22Rv1 (cell line): Measurements from ENCODE around the gene MTPN.

Experiments
- H3K27ac ChIP-seq: fragments of 450-650 bp; 2 replicates; pipeline ENCODE4 v1.5.1; 2017
- ZFX ChIP-seq: fragments of 450-650 bp; IDR thresholded peaks from 2 replicates; pipeline ENCODE4 v1.6.1; 2017; ENCODE audit warnings: antibody characterized with exemption, borderline replicate concordance
- TF ChIP-seq, protein P1 (sequence below): fragments of 450-650 bp; IDR thresholded peaks from 2 replicates; pipeline ENCODE4 v1.5.1; 2017; ENCODE audit warnings: mild to moderate bottlenecking

Gene MTPN

DNA sequence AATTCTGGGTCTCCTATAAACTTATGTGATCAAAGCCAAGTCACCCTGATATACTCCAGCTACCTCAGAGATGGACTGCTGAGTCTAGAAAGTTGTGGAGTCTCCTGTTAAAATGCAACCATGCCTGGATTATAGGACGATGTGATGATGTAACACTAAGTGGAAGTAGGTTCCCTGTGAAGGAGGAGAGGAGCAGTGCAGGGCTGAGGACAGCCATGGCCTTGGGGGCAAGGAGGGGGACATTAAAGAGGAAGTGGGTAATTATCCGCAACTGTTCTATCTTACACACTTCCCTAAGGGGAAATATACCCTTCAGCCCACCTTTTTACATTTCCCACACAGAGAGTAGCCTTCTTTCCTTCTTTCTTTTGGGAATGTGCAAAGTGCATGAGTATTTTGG lies 63.8 kb downstream of the MTPN start:
- no peak overlapping the region for H3K27ac ChIP-seq
- no peak for TF ChIP-seq ZFX
- TF ChIP-seq, protein P1, sequence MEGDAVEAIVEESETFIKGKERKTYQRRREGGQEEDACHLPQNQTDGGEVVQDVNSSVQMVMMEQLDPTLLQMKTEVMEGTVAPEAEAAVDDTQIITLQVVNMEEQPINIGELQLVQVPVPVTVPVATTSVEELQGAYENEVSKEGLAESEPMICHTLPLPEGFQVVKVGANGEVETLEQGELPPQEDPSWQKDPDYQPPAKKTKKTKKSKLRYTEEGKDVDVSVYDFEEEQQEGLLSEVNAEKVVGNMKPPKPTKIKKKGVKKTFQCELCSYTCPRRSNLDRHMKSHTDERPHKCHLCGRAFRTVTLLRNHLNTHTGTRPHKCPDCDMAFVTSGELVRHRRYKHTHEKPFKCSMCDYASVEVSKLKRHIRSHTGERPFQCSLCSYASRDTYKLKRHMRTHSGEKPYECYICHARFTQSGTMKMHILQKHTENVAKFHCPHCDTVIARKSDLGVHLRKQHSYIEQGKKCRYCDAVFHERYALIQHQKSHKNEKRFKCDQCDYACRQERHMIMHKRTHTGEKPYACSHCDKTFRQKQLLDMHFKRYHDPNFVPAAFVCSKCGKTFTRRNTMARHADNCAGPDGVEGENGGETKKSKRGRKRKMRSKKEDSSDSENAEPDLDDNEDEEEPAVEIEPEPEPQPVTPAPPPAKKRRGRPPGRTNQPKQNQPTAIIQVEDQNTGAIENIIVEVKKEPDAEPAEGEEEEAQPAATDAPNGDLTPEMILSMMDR: no peak

DNA sequence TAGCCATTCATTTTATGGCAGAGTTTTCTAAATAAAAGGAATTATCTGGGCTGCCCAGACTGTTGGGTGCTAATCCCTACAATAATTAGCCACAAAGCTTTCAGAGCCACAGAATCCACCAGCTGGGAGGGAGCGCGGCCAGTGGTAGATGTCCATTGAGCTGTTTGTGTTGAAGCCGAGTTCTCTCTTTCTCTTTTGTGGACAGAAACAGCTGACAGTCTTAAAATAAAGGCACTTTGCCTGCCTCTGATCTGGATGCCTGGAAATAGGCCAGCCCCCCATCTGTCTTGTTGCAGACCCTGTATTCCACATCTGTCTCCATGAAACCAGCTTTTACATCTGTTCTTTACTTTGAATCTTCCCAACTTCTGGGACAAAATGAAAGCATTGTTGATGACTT lies 66.1 kb downstream of the MTPN start:
- no peak overlapping the region for H3K27ac ChIP-seq
- TF ChIP-seq, protein P1: no peak

DNA sequence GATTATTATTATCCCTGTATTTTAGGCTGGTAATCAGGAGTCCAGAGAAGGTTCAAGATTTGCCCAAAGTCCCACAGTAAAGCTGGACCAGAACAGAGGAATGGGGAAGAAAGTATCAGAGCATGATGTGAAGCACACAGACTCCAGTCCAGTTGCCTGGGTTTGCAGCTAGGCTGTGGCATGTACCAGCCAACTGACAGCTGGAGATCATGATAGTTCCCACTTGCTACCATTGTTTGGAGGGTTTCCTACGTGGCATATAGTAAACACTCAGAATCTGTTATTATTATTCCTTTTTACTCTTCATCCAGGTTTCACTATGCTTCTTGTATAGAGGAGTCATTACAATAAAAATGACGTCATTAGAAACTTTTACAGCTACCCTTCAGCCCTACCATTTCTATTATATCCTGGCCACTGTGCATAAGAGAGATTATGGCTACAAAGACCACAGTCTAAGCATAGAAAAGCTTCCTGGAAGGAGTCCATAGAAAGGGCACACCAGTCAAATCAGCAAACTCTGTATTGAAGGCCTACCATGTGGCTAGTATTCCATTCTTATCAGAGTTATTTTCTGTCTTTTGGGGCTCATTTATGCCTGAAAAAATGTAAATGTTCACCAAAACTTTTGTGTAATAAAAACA lies 66.6 kb downstream of the MTPN start:
- no peak for TF ChIP-seq ZFX
- TF ChIP-seq, protein P1: no peak
- no peak overlapping the region for H3K27ac ChIP-seq

DNA sequence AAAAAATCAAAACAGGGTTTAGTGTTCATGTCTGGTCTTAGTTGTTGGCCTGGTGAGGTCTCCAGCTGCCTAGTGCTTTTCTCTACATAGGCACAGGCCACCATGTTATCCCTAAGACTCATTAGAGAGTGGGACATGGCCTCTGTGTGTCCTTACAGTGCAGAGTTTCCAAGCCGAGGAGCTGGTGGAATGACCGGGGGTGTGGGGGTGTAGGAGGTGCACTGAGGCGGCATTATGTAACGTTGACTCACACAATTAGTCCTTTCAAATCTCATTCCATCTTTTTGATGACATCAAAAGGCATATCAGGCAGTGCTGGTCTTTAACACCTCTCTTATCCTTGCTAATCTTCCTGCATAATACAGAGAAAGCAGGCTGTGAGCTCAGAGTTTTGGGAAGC lies 71.3 kb downstream of the MTPN start:
- no peak for TF ChIP-seq ZFX
- TF ChIP-seq, protein P1: no peak
- no peak overlapping the region for H3K27ac ChIP-seq

DNA sequence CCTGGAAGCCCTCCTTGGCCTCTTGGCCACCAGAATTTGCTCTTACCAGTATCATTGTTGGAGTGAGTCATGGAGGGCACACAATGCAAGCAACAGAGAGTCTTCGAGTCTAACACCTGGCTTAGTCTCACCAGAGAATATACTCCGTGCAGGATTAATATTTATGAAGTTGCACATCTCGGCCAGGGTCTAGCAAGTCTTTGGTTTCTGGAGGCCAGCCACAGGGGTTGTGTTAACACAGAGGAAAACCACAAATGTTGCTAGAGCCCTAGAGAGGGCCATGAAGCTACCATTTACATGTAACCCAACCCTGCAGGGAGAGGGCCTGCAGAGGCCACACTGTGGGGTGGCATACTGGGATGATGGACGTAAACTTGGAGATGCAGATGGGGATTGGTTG lies 71.8 kb downstream of the MTPN start:
- H3K27ac ChIP-seq: no peak overlapping the region
- TF ChIP-seq, protein P1: no peak
- no peak for TF ChIP-seq ZFX

DNA sequence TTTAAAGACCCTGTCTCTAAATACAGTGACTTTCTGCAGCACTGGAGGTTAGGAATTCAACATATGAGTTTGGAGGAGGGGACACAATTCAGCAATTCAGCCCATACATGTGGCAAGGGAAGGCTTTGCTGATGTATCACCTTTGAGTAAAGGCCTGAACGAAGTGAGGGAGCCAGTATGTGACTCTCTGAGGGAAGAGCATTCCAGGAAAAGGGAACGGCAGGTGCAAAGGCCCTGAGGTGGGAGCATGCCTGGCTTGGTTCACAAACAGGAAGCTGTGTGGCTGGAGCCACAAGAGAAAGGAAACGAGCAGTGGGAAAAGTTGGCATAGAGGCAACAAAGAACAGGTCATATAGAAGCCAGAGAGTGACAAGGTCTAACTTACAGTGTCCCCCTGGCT lies 72.9 kb downstream of the MTPN start:
- H3K27ac ChIP-seq: no peak overlapping the region
- no peak for TF ChIP-seq ZFX
- TF ChIP-seq, protein P1: no peak

DNA sequence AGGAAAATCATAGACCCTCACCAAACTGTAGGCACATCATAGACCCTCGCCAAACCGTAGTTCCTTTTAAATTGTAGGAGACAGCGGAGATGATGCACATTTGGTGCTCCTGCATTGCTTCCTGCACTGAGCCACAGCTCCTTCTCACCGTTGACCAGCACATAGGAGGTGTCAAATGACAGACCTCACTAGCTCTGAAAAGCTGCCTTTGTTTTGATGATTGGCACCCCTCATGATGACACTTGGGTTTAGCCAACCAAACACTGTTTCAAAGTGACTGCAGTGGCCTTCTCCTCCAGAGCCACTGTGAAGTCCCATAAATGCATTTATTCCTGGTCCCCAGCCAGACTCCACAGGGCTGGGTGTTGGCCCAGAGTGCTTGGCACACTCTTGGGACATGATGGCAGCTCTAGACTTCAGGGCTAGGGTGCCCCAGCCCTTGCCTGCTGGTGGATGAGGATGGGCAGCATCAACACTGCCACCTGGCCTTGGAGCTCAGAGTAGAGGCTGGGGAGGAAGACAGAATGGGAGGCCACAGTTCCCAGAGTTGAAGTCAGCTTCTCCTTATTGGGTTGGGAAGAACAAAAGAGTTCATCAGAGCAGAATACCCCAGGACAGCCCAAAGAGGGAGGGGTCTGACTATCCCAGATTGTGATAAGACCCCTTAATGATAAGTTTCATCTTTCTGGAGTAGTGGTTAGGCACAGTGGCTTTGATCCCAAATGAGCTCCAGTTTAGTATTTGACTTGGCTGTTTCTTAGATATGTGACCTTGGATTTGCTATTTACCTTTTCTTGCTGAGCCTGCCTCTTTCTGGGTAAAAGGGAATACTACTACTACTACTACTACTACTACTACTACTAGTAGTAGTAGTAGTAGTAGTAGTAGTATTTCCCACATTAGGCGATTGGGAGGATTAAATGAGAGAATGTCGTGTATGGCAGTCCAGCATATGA lies 75.3 kb downstream of the MTPN start:
- TF ChIP-seq ZFX: no peak
- TF ChIP-seq, protein P1: no peak
- H3K27ac ChIP-seq: no peak overlapping the region
